ENCODE results near the gene OBP2A.
"Not testable (repeated sequence)": the region's sequence is repeated elsewhere in the genome, so short reads cannot be mapped to it uniquely, and the experiment has no call there.

The OBP2A gene

DNA sequence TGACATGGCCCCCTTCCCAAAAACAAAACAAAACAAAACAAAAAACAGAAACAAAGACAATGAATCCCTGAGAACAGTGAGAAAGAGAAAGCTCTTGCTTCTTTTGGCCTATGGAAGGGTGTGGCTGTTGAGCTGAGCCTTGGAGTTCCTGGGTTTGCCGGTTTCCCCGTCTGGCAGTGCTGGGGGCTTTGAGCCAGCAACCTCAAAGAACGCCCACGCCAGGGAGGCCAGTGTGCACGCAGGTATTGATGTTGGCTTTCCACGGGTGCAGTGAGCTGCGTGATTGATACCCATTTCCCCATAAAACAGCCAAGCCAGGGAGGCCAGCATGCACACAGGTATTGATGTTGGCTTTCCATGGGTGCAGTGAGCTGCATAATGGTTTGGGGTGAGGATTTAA is 33.0 kb upstream of the OBP2A start:
- H3K9me3 ChIP-seq (ENCODE audit: control insufficient read depth, low read length), result no peaks in the 10 kb centered on the region
- H3K4me3 ChIP-seq (ENCODE audit: insufficient read depth, low read depth, low read length, poor library complexity, severe bottlenecking), result no peak overlapping the region
- no peak for DNase-seq
- H3K27me3 ChIP-seq (replicated peaks; ENCODE audit: control insufficient read depth, insufficient read depth, low read length, poor library complexity, severe bottlenecking), result no peaks in the 10 kb centered on the region
- no peaks in the 10 kb centered on the region for H3K4me1 ChIP-seq (ENCODE audit: control insufficient read depth, insufficient read depth, low read length, poor library complexity, severe bottlenecking)
- no peaks in the 10 kb centered on the region for H3K36me3 ChIP-seq (ENCODE audit: control insufficient read depth, insufficient read depth, low read length)
- no peak overlapping the region for H3K27ac ChIP-seq (ENCODE audit: insufficient read depth, low read length, poor library complexity, severe bottlenecking)

- H3K9me3 ChIP-seq (ENCODE audit: control insufficient read depth, low read length), result no peaks in the 10 kb centered on the region
- DNase-seq, result no peak
- H3K4me3 ChIP-seq (ENCODE audit: insufficient read depth, low read depth, low read length, poor library complexity, severe bottlenecking), result no peak overlapping the region
- H3K27ac ChIP-seq (ENCODE audit: insufficient read depth, low read length, poor library complexity, severe bottlenecking), result no peak overlapping the region
- H3K36me3 ChIP-seq (ENCODE audit: control insufficient read depth, insufficient read depth, low read length), result no peaks in the 10 kb centered on the region
- no peaks in the 10 kb centered on the region for H3K27me3 ChIP-seq (replicated peaks; ENCODE audit: control insufficient read depth, insufficient read depth, low read length, poor library complexity, severe bottlenecking)
- no peaks in the 10 kb centered on the region for H3K4me1 ChIP-seq (ENCODE audit: control insufficient read depth, insufficient read depth, low read length, poor library complexity, severe bottlenecking)
Observed at GRCh38 chr9:135513351-135513846, 32.5 kb upstream of the OBP2A start.

DNA sequence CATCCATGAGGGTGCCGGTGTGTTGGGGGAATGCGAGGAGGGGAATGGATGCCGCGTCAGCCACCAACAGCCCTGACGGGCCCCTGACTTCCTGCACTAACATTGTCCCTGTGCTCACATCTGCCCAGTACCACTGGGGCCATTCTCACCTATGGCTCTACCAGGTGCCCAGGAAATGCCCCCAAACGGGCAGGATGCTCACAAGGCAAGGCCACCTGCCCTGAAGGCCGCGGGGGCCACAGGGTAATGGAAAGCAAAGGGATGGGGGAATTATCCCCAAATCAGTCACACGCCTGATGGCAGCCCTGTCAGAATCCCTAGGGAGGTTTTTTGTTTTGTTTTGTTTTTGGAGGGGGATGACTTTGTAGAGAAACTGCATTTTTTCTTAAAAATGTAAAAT is 32.0 kb upstream of the OBP2A start:
- H3K27ac ChIP-seq (ENCODE audit: insufficient read depth, low read length, poor library complexity, severe bottlenecking); H3K9me3 ChIP-seq (ENCODE audit: control insufficient read depth, low read length); H3K4me1 ChIP-seq (ENCODE audit: control insufficient read depth, insufficient read depth, low read length, poor library complexity, severe bottlenecking); H3K4me3 ChIP-seq (ENCODE audit: insufficient read depth, low read depth, low read length, poor library complexity, severe bottlenecking); H3K27me3 ChIP-seq (replicated peaks; ENCODE audit: control insufficient read depth, insufficient read depth, low read length, poor library complexity, severe bottlenecking); DNase-seq; H3K36me3 ChIP-seq (ENCODE audit: control insufficient read depth, insufficient read depth, low read length): not testable (repeated sequence)

- H3K4me3 ChIP-seq (ENCODE audit: insufficient read depth, low read depth, low read length, poor library complexity, severe bottlenecking), result no peak overlapping the region
- no peaks in the 10 kb centered on the region for H3K36me3 ChIP-seq (ENCODE audit: control insufficient read depth, insufficient read depth, low read length)
- no peaks in the 10 kb centered on the region for H3K9me3 ChIP-seq (ENCODE audit: control insufficient read depth, low read length)
- no peak for DNase-seq
- H3K27me3 ChIP-seq (replicated peaks; ENCODE audit: control insufficient read depth, insufficient read depth, low read length, poor library complexity, severe bottlenecking), result no peaks in the 10 kb centered on the region
- H3K4me1 ChIP-seq (ENCODE audit: control insufficient read depth, insufficient read depth, low read length, poor library complexity, severe bottlenecking), result no peaks in the 10 kb centered on the region
- no peak overlapping the region for H3K27ac ChIP-seq (ENCODE audit: insufficient read depth, low read length, poor library complexity, severe bottlenecking)
Observed at GRCh38 chr9:135514342-135515082, 31.4 kb upstream of the OBP2A start.

GRCh38 chr9:135515083-135515951 is 30.6 kb upstream of the OBP2A start:
- Histone ChIP-seq H3K36me3 (ENCODE audit: control insufficient read depth, insufficient read depth, low read length) (no peaks in the 10 kb centered on the region), H3K4me1 (ENCODE audit: control insufficient read depth, insufficient read depth, low read length, poor library complexity, severe bottlenecking) (no peaks in the 10 kb centered on the region), H3K27ac (ENCODE audit: insufficient read depth, low read length, poor library complexity, severe bottlenecking) (no peak overlapping the region), H3K4me3 (ENCODE audit: insufficient read depth, low read depth, low read length, poor library complexity, severe bottlenecking) (no peak overlapping the region), H3K9me3 (ENCODE audit: control insufficient read depth, low read length) (no peaks in the 10 kb centered on the region), H3K27me3 (replicated peaks; ENCODE audit: control insufficient read depth, insufficient read depth, low read length, poor library complexity, severe bottlenecking) (no peaks in the 10 kb centered on the region)
- no peak for DNase-seq

DNA sequence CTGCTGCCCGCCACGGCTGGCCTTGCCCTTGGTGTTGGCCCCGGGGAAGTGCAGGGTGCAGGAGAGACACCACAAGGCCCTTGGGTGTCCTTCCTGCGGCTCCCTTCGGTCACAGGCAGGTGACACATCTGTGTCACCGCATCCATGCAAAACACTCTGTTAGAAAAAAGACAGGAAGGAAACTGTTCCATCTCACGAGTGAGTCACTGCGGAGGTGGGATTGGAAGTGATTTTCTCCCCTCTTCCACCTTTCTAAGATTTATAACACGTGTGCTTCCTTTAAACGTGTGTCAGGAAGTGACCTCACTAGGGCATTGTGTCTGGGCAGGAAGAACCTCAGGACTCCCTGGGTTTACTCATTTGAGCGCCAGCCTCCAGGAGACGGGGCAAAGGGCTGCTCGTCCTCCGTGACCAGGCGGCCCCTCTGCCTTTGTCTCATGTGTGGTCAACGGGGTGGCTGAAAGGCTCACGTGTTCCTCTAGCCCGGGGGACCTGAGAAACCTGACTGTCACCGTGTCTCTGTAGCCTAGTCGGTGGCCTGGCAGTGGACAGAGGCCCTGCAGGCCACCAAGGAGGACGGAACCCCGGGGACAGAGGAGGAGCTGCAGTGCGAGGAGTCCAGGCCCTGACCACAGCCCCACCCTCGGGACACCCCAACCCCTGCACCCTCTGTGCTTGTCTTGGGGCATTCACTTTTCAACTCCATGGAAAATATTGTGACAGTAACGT is 29.6 kb upstream of the OBP2A start:
- Histone ChIP-seq H3K9me3 (ENCODE audit: control insufficient read depth, low read length) (no peaks in the 10 kb centered on the region), H3K27ac (ENCODE audit: insufficient read depth, low read length, poor library complexity, severe bottlenecking) (no peak overlapping the region), H3K36me3 (ENCODE audit: control insufficient read depth, insufficient read depth, low read length) (no peaks in the 10 kb centered on the region), H3K4me3 (ENCODE audit: insufficient read depth, low read depth, low read length, poor library complexity, severe bottlenecking) (no peak overlapping the region), H3K27me3 (replicated peaks; ENCODE audit: control insufficient read depth, insufficient read depth, low read length, poor library complexity, severe bottlenecking) (no peaks in the 10 kb centered on the region), H3K4me1 (ENCODE audit: control insufficient read depth, insufficient read depth, low read length, poor library complexity, severe bottlenecking) (no peaks in the 10 kb centered on the region)
- DNase-seq, result no peak

GRCh38 chr9:135517407-135517822 is 28.5 kb upstream of the OBP2A start:
- DNase-seq, result no peak
- Histone ChIP-seq H3K4me1 (ENCODE audit: control insufficient read depth, insufficient read depth, low read length, poor library complexity, severe bottlenecking) (no peaks in the 10 kb centered on the region), H3K4me3 (ENCODE audit: insufficient read depth, low read depth, low read length, poor library complexity, severe bottlenecking) (no peak overlapping the region), H3K27ac (ENCODE audit: insufficient read depth, low read length, poor library complexity, severe bottlenecking) (no peak overlapping the region), H3K36me3 (ENCODE audit: control insufficient read depth, insufficient read depth, low read length) (no peaks in the 10 kb centered on the region), H3K27me3 (replicated peaks; ENCODE audit: control insufficient read depth, insufficient read depth, low read length, poor library complexity, severe bottlenecking) (no peaks in the 10 kb centered on the region), H3K9me3 (ENCODE audit: control insufficient read depth, low read length) (no peaks in the 10 kb centered on the region)

DNA sequence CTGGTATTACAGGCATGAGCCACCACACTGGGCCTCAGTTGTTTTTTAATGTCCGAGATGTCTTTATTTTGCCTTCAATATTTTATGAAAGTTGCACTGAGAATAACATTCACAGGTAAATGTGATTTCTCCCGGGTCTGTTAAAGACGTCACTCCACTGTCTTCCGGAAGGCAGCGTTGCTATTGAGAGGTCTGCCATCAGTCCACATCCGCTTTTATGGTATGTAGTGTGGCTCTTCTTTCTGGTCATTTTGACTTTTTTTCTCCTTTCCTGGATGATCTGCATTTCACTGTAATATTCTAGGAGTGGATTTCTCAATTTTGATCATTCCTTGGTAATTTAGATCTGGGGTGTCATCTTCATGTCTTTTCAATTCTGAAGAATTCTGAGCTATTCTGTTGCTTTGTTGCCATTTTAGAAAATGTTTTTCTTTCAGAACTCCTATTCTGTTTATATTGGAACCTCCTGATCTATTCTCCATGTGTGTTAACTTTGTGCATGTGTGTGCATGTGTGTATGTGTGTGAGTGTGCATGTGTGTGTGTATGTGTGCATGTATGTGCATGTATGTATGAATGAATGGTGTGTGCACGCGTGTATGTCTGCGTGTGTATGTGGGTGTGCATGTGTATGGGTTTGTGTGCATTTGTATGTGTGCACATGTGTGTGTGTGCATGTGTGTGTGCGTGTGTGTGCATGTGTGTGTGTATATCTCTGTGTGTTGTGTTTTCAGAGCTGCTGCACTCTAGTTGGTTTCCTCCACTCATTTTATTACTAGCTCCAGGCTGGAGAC is 26.6 kb upstream of the OBP2A start:
- Histone ChIP-seq H3K27ac (ENCODE audit: insufficient read depth, low read length, poor library complexity, severe bottlenecking) (no peak overlapping the region), H3K9me3 (ENCODE audit: control insufficient read depth, low read length) (no peaks in the 10 kb centered on the region), H3K36me3 (ENCODE audit: control insufficient read depth, insufficient read depth, low read length) (no peaks in the 10 kb centered on the region), H3K27me3 (replicated peaks; ENCODE audit: control insufficient read depth, insufficient read depth, low read length, poor library complexity, severe bottlenecking) (no peaks in the 10 kb centered on the region), H3K4me3 (ENCODE audit: insufficient read depth, low read depth, low read length, poor library complexity, severe bottlenecking) (no peak overlapping the region), H3K4me1 (ENCODE audit: control insufficient read depth, insufficient read depth, low read length, poor library complexity, severe bottlenecking) (no peaks in the 10 kb centered on the region)
- no peak for DNase-seq

DNA sequence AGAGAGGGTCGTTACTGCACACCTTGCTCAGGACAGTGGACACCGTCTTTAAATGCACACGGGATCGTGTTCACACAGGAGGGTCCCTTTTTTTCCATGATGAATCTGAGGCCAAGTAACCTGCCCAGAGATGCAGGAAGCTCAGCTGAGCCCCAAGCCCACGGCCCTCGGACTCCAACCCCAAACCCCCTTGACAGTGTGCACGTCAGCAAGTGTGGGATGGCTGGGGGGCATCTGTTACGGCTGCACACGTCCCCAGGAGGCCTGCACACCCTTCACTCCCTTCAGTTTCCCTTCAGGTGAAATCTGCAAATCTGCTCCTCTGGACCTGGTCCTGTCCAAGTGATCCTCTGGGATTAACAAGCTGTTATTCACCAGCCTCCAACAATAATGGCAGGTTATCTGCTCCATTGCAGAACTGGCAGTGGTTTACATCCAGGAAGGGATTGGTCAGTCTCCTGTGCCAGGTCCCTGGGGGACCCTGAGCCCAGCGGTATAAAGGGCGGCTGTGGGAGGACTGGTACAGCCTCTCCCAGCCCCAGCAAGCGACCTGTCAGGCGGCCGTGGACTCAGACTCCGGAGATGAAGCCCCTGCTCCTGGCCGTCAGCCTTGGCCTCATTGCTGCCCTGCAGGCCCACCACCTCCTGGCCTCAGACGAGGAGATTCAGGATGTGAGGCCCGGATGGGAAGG is 24.9 kb upstream of the OBP2A start, which contains the start of gene LCN1:
Gene LCN1, plus strand, starts transcription at position 525 of the 692 bp plus-strand sequence. Its CDS starts 58 bp downstream, at position 583.
- Histone ChIP-seq H3K36me3 (ENCODE audit: control insufficient read depth, insufficient read depth, low read length) (no peaks in the 10 kb centered on the region), H3K27me3 (replicated peaks; ENCODE audit: control insufficient read depth, insufficient read depth, low read length, poor library complexity, severe bottlenecking) (no peaks in the 10 kb centered on the region), H3K4me1 (ENCODE audit: control insufficient read depth, insufficient read depth, low read length, poor library complexity, severe bottlenecking) (no peaks in the 10 kb centered on the region), H3K9me3 (ENCODE audit: control insufficient read depth, low read length) (no peaks in the 10 kb centered on the region), H3K4me3 (ENCODE audit: insufficient read depth, low read depth, low read length, poor library complexity, severe bottlenecking) (no peak within 1 kb of the TSS), H3K27ac (ENCODE audit: insufficient read depth, low read length, poor library complexity, severe bottlenecking) (no peak within 1 kb of the TSS)
- no peak for DNase-seq

All from effector memory CD4-positive, alpha-beta T cell (primary cell).